Measurements from ENCODE around the gene NTF3.

The NTF3 gene

DNA sequence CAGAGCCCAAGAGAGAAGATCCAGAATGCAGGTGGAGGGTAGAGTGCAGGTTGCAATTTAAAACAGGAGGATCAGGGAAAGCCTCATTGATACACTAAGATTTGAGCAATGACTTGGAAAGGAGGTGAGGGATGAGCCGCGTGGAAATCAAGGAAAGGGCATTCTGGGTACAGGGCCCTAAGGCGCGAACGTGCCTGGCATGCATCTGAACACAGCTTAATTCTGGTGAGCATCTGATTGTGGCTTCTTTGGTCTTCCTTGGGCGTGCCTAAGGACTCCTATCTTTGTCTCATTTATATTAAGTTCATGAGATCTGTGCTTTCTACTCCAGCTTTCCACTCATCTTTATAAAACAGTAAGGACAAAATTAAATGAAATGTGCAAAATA is 79.3 kb downstream of the NTF3 start:
- no peak for DNase-seq (ENCODE audit: low spot score)

DNA sequence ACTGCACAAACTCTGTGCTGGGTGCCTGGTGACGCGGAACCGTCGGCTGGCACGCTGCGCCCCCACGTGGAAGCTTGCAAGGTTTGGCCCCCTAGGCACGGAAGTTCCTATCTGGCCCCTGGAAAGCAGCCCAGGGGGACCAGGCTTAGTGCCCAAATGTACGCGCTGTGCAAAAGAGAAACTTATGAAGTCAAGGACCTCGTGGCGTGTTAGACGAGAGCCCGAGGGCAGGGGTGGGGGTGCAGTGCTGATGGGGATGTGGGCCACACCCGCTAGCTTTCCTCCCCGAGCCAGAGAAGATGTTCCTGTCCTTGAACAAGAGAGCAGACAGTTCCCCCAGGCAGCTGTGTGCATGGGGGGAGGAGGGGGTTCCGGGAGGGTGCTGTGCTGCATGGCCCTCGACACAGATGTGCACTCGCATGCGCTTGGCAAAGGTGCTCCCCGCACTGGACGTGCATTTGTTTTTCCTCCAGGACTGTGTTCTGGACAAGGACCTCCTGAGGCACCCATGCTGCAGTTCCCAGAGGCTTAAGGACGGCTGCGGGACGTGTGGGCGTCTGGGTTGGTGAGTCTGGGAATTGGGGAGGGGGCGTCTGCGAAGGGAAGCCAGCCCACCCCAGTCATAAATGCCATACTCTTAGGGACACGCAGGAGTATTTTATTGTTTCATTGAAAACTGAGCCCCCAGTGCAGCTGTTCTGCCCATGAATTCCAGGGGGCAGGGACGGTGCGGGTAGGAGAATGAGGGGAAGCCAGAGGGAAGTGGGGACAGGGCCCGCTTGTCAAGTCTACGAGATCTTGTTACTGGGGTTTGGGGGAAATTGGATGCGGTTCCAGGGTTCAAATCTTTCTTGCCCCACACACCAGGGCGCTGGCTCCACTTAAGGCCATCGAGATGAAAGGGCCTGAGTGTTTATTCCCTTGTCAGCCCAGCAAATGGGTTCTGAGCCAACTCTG is 80.0 kb downstream of the NTF3 start:
- DNase-seq (ENCODE audit: low spot score), result no peak

DNA sequence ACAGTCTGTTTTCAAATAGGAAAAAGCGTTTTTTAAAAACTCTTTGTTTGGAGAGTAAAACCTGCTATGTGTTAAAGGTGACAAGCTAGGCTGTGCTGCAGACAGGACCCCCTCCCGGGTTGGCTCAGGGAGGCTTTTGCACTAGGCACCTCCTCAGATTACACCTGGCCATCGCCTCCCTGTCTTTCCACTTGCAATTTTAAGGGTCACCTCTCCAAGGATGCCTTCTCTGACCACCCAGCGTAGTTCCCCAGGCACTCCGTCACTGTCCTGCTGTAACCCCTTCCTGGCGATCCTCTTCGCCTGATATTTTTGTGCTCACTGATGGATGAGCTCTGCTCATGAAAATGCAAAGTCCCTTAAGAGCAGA is 80.7 kb downstream of the NTF3 start:
- DNase-seq (ENCODE audit: low spot score), result no peak

DNA sequence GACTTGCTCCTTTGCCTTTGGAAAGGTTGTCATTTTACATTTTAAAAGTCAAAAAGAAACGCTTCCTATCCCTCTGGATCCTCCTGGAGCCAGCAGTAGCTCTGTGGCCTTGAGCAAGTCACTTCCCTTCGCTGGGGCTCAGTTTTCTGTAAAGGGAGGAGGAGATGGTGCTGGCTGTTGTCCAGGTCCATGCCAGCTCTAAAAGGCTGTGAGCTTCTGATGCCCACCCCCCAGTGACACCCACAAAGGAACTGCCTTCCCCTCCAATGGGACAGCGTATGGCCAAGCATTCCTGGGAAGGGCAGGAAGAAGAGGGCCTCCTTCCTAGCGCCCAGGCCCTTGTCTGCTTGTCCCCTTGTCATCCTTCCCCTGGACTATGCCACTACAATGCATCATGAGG is 81.5 kb downstream of the NTF3 start:
- no peak for DNase-seq (ENCODE audit: low spot score)

DNA sequence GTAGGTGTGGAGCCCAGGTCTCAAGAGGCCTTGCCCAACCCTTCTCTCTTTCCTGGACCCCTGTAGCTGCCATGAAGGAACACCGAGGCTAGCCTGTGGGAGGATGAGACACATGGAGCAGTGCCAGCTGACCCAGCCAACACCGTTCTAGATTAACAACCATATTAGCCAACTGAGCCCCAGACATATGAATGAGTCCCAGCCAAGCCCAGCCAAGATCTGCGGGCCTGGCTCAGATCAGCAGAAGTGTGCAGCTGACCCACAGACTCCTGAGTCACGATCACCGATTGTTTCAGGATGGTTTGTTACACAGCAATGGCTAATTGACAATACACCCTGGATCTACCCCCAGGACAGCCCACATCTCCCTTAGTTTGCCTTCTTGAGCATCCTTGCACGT is 82.1 kb downstream of the NTF3 start:
- no peak for DNase-seq (ENCODE audit: low spot score)

DNA sequence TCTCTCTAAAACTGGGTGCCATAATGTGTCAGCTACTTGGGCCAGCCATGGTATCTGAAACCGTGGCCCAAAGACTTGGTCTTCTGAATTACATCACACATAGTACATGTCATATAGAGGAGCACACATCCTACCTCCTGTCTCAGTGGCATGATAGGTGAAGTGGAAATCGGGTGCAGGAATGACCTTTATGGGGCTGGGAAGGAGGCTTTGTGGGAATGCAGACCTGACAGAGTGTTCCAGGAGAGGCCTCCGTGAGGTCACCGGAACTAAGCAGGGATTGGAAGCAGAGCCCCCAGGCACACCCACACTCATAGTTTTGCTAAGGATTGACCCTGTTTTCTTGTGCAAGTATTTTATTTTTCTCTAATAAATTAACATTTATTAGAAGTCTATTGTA is 82.6 kb downstream of the NTF3 start:
- no peak for DNase-seq (ENCODE audit: low spot score)

DNA sequence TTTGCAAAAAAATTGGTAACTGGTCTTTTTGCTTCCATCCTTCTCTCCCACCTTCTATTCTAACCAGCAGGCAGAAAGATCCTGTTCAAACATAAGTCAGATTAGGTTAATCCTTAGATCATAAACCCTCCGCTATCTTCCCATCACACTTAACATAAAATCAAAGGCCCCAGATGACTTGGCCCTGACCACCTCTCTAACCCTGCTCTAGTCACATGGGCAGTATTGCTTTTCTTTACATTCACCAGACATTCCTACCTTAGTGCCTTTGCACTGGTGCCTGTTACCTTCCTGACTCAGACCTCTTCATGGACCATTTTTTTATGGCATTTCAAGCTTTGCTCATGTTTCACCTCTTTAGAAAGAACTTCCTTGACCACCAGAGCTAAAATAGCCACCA is 83.5 kb downstream of the NTF3 start:
- DNase-seq (ENCODE audit: low spot score), result no peak

DNA sequence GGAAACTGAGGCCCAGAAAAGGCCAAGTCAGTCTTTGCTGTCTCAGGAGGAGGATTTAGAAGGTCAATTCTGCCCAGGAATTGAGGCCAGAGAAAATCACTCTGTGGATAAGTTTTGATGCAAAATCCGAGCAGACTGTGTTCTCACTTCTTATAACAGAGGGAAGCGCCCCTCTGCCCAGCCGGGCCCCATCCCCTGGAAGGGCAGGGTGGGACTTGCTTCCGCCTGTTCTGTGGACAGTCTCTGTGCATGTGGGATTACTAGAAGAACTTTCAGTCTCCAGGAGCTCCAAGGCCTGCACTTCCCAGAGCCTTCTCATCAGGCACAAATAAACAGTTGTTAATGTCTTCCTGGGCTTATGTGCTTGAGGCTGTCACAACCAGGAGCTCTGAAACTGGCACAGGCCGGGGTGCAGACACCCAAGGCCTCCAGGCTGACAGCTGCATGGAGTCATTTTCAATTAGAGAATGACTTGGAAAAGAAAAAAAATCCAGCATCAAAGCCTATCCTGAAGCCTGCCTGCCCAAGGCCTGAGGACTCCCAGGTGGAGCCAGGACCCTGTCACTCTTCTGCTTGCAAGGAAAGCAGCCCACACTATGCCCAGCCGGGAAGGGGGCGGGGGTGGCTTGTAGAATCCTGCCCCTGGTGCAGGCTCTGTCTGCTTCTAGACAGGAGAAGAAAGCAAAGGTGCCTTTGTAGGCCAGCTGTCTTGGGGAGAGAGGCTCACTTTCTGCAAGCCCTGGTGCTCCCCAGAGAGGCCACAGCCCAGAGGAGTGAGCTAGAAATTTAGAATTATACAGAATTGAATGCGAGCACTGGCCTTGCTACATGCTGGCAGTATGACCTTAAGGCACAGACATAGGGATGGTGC is 84.7 kb downstream of the NTF3 start:
- DNase-seq (ENCODE audit: low spot score), result no peak

DNA sequence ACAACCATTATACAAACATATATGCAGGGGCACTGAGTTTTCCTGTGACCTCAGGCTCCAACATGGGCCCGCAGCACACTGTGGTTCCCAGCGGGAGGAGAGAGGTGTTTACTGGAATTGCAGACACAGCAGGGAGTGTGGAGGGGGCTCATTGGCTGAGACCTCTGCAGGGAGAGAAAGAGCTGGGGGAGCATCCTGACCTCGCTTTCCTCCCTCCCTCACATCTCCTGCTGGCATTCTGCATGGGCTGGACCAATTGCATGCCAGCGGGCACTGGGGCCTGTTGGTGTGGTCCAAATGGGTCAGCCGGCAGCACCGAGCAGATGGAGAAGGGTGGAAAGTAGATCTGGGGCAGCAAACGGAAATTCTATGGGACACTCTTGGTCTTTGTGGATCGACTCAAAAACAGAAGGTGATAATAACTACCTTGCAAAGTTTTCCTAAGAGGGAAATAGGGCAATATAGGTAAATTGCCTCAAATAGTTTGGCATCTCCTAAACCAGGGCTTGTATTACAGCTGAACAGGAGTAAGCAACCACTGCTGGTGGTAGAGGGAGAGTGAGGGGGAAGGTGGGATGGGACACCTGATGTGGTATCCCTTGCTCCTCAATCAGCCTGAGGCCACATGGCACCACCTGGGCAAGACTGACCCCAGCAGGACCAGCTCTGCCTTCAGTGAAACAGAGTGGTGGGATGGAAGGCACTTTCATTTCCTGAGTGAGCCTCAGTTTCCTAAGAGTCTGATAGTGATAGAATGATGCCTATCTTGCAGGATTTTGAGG is 86.9 kb downstream of the NTF3 start:
- no peak for DNase-seq (ENCODE audit: low spot score)

DNA sequence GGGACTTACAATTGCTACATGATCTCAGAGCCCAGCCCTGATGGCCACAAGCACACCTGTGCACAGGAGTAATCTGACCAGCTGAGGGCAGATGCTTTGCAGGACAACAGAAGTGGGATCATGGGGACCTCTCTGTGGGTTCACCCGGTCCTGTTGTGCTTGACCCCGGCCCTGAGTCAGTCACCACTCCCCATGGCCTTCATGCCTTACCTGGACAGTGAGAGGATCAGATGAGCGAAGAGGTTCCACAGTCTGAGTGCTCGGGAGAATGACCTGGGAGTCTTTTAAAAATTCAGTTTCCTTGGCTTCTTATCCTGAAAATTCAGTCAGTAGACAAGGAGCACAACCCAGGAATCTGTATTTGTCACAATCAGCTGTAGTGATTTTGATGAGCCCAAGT is 88.1 kb downstream of the NTF3 start:
- DNase-seq (ENCODE audit: low spot score), result no peak

DNA sequence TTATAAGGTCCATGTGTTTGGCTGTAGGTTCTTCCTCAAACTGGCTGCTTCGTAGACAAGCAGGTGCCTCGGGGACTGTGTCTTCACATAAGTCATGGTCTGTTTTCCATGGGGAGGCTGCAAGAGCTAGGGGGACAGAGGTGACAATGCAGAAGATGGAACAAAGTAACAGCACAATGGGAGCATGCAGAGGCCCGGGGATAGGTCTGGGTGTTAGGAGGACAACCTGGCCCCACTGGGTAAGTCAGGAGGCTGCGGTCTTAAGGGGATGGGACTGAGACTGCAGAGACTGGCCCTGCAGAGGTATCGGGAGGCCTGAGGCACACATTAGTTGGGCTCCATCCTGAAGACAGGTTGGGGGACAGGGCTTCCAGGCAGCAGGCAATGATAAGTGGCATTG is 88.9 kb downstream of the NTF3 start:
- DNase-seq (ENCODE audit: low spot score), result no peak

DNA sequence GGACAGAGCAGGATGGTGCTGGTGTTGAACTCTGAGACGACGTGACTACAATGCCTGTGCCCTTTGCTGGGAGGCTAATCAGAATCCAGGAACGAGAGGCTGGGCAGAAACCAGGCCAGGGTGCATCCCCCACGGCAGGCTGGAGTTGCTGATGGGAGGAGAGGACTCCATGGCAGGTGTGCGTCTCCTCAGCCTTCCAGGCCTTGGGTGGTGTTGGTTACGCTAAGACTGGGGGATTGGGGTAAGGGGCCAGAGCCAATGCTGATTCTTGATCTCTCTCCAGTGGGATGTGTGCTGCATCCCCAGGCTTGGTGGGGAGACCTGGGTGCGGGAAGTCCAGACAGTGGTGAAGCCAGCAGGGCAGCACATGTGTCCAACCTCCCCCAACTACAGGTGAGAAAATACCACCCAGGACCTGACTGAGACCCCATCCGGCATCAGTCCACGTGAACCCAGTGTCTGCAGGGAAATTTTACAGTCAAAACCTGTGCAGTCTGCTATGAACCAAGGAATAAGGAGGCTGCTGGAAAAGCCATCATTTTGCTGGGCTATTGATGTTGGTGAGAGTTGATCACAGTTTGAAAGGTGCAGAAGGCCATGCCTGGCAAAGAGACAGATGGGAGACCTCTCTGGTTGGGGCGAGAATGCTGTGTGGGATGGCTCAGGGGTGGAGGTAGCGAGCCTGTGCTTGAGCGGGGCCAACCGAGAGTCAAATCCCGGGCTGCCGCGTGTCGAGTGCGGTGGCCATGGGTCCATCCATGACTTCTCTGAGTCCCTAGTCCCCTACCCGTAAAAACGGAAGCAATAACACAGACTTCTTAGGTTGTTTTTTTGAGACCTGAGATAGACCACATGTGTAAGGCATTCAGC is 89.8 kb downstream of the NTF3 start:
- DNase-seq (ENCODE audit: low spot score), result no peak

DNA sequence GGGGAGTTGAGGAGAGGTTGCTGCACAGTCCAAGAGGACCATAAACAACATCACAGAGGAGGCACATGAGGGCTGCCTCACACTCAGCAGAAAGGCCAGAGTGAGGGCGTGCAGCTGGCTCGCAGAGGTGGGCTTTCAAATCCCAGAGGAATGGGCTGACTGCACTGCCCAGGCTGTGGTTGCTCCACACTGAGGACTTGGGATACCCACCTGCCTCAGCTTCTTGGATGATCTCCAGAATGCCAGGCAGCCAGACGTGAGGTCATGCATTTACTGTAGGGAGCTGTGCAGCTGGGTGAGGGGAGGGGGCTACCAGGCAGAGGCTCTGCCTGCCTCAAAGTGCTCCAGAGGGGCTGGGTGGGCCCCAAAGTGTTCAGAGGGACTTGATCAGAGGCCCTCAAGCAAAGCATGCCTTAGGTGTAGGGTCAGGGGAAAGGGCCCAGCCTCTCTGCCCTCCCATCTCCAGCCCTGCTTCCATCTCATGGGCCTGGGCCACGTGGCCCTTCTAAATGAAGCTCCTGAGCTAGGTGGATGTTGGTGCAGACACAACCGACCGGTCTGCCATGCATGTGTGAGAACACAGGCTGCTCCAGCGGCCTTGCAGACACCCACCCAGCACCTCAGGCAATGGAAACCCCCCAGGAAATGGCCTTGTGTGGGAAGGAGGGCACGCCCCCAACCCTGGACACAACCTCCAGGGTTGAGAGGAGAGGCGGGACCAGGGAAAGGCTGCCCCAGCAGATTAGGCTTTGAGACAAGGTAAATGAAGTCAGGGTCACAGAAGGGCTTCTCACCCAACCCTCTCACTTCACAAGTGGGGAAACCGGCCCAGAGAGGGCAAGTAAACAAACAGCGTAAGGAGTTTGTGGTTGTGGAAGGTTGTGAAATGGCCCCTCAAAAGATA is 90.8 kb downstream of the NTF3 start:
- no peak for DNase-seq (ENCODE audit: low spot score)

DNA sequence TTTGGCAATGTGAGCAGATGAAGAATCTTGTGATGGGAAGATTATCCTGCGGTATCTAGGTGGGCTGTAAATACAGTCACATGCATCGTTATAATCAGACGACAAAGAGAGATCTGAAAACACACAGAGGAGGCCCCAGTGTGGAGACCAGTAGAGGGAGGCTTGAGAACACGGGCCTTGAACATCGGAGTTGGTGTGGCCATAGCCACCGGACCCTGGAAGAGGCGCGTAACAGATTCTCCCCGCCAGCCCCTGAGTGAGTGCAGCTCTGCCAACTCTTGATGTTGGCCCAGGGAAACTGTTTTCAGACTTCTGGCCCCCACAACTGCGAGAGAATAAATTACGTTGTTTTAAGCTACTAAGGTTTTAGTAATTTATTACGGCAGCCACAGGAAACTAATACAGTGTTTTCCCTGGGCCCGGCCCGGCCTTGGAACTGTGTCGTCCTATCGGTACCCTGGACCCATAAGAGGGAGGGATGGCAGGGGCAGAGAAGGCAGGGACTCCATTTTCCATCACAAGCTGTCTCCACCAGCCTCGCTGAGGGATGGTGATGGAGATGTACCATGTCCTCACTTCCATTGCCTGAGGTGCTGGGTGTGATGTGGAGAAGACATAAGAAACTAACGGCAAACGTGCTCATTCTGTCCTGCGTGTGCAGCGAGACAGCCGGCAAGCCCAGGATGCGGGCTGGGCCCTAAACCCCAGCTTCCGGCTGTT is 91.6 kb downstream of the NTF3 start:
- DNase-seq (ENCODE audit: low spot score), result no peak

DNA sequence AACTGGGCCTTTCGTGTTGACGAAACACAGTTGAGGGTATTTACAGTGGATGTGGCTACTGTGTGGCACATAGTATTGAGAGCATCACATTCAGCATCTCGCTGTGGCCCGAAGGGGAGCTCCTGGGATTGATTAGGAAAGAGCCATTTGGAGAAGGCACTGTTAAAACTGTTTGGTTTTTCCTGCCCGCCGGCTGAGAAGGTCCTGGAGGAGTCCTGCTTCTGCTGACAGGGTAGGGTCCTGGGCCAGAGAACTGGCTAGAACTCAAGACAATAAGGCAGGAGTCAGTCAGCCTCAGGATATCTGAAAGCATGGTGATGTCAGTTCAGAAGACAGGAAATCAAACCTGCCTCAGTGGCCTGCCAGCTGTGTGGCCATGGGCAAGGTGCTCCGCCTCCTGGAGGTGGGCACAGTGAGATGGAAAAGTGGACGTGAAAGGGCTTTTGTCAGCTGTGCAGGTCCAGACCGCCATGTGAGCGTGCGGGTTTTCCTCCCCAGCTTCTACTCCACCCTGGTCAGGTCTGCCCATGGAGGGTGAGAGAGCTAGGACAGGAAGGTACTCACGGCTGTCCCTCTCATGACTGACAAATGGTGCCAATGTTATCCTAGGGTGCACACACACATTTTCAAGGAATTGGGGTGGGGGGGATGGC is 92.3 kb downstream of the NTF3 start:
- DNase-seq (ENCODE audit: low spot score), result no peak

DNA sequence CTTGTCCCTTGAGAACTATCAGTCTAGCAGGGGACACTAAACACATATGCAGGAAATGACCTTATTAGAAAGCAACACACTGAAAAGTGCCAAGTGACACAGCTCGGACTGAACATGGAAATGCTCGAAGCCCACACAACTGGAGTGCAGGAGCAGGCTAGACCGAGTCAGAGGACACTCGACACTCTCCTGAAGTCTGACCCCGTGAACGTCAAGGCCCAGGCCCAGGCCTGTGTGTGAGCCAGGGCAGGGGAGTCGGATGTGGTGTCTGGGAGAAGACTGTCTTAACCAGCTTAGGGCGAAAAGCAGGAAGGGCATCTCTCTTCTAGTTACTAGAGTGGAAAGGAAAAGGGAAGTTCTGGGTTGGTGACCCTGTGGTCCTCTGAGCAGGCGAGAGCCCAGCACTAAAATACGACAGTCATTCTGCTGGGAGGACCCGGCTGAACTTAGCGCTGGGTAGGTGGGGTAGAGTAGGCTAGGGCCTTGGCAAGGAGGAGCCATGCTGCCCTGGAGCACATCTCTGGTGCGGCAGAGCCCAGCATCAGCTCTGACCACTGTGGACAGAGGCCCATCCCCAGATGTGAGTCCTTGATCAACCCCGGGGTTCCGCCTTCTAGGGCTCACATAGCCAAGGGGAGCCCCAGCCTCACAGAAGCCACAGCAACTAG is 93.0 kb downstream of the NTF3 start:
- DNase-seq (ENCODE audit: low spot score), result no peak

DNA sequence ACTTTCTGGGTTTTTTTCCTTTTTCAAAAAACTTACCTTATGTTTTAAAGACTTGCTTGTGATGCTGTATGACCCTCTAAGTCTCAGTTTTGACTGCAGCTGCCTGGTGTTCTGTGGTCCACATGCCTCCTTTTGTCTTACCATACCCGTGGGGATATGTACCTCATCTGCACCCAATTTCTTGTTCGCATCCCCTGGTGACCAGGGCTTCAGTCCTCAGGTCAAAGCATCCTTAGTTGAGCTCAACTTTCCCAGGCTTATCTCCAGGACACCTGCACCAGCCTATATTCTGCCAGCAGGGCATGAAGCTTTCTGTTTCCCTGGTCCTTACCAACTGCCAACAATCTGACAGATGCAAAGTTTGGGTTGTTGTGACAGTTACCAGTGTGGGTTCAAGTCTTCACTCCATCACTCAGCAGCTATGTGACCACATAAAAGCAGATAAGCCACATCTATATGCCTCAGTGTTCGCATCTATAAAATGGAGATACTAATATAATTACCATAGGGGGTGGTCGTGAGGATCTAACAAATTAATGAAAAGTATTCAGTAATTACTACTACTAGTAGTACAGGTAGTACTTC is 94.0 kb downstream of the NTF3 start:
- no peak for DNase-seq (ENCODE audit: low spot score)

DNA sequence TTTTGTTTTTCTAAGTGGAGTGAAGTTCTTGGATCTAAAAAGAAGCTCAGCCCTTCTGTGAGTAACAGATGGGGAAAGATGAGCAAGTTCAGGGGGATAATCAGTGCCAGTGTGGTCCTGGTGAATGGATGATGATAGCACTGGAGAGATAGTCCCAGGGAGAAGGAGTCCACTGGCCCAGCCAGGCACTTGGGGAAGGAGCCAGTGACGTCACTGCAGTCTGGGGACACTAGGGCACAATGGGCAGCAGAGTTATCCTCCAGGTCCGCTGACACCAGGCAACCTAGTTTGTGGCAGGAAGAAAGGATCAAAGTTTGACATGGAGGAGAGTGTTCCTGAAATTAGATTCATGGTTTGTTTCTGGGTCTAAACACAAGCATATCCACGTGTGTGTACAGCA is 101.5 kb downstream of the NTF3 start:
- no peak for DNase-seq (ENCODE audit: low spot score)

Measured in pons (tissue), 1 donor.